ENCODE measurements around the gene CFD.

Gene CFD

GRCh38 chr19:879711-880438 lies 20.4 kb downstream of the CFD start:
- no peak for TF ChIP-seq CTCF (conservative IDR thresholded peaks at IDR 0.05)
- no peak overlapping the region for H3K27ac ChIP-seq

GRCh38 chr19:881385-882071 lies 22.1 kb downstream of the CFD start:
- H3K27ac ChIP-seq: no peak overlapping the region
- TF ChIP-seq CTCF (conservative IDR thresholded peaks at IDR 0.05): no peak

- no peak overlapping the region for H3K27ac ChIP-seq
- TF ChIP-seq CTCF (conservative IDR thresholded peaks at IDR 0.05): no peak
These were observed 23.5 kb downstream of the CFD start for GRCh38 chr19:882871-883497.

GRCh38 chr19:883661-884211 lies 24.3 kb downstream of the CFD start:
- no peak overlapping the region for H3K27ac ChIP-seq
- TF ChIP-seq CTCF (conservative IDR thresholded peaks at IDR 0.05): no peak

GRCh38 chr19:884420-885211 lies 25.2 kb downstream of the CFD start:
- no peak for TF ChIP-seq CTCF (conservative IDR thresholded peaks at IDR 0.05)
- H3K27ac ChIP-seq: no peak overlapping the region

GRCh38 chr19:885536-886224 lies 26.2 kb downstream of the CFD start:
- no peak for TF ChIP-seq CTCF (conservative IDR thresholded peaks at IDR 0.05)

More at GRCh38 chr19:885536-886224, 26.2 kb downstream of the CFD start:
- H3K27ac ChIP-seq: no peak overlapping the region
